ENCODE results near the gene UGT2B10. TPM values are rescaled to one million over a fixed set of nuclear protein-coding genes. Genes with fewer than 3 reads are reported as not detected.

UGT2B10 gene
- total RNA-seq, 1 experiment from 2014 or later, result not detected

DNA sequence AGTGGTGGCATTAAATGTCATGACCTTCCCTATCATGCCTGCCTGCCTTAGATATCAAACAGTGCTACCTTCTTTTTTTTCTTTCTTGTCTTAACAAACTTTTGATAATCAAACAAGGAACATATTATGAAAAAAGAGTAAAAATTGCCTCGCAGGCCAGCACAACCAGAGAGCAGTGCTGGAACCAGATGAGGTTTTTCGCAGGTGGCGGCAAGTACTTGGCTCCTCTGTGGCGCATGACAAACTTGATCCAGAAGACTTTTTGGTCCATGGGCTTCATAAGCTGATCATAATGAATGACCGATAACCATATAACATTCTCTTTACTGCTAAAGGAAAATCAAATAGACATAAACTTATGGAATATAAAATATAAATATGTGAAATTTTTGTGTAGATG is 61.8 kb downstream of the UGT2B10 start:
- no peak overlapping the region for H3K23ac ChIP-seq (ENCODE audit: insufficient read length, low read depth, low read length)
- TF ChIP-seq, protein P1, sequence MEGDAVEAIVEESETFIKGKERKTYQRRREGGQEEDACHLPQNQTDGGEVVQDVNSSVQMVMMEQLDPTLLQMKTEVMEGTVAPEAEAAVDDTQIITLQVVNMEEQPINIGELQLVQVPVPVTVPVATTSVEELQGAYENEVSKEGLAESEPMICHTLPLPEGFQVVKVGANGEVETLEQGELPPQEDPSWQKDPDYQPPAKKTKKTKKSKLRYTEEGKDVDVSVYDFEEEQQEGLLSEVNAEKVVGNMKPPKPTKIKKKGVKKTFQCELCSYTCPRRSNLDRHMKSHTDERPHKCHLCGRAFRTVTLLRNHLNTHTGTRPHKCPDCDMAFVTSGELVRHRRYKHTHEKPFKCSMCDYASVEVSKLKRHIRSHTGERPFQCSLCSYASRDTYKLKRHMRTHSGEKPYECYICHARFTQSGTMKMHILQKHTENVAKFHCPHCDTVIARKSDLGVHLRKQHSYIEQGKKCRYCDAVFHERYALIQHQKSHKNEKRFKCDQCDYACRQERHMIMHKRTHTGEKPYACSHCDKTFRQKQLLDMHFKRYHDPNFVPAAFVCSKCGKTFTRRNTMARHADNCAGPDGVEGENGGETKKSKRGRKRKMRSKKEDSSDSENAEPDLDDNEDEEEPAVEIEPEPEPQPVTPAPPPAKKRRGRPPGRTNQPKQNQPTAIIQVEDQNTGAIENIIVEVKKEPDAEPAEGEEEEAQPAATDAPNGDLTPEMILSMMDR (conservative IDR thresholded peaks at IDR 0.05), result no peak

More for the DNA sequence above, 61.8 kb downstream of the UGT2B10 start:
- H2AFZ ChIP-seq (ENCODE audit: low read length), result no peak overlapping the region
- no peaks in the 10 kb centered on the region for H3K79me2 ChIP-seq (ENCODE audit: insufficient read depth, low read length)
- no peaks in the 10 kb centered on the region for H3K27me3 ChIP-seq (ENCODE audit: insufficient read depth, low read length)
- H3K79me1 ChIP-seq (ENCODE audit: insufficient read depth, low read depth, low read length, poor library complexity, severe bottlenecking), result no peaks in the 10 kb centered on the region
- H2BK120ac ChIP-seq (ENCODE audit: low read depth, low read length, poor library complexity, severe bottlenecking), result no peak overlapping the region
- no peak overlapping the region for H3K4me2 ChIP-seq (ENCODE audit: insufficient read depth, insufficient read length, low read length)
- H2AK5ac ChIP-seq (ENCODE audit: insufficient read length, low read length), result no peak overlapping the region
- H2BK5ac ChIP-seq (ENCODE audit: insufficient read length, low read length), result no peak overlapping the region
- no peak overlapping the region for H2BK20ac ChIP-seq (ENCODE audit: low read depth, low read length, poor library complexity, severe bottlenecking)
- H4K5ac ChIP-seq (ENCODE audit: insufficient read length, low read depth, low read length), result no peak overlapping the region
- no peak overlapping the region for H3K56ac ChIP-seq (ENCODE audit: insufficient read length, low read depth, low read length)
- H3K4me1 Mint-ChIP-seq, result peaks cover 5 to 9% of the 10 kb centered on the region in 2 experiments; a peak in 3 of 4 replicates
- no peak for DNase-seq
- peaks cover 0 to 3% of the 10 kb centered on the region in 2 experiments; a peak in 1 of 5 replicates for H3K9me3 Mint-ChIP-seq
- no peaks in the 10 kb centered on the region for H4K20me1 ChIP-seq (ENCODE audit: control insufficient read depth, insufficient read depth, insufficient read length)
- H3K14ac ChIP-seq (ENCODE audit: insufficient read depth, low read length), result no peak overlapping the region
- H4K8ac ChIP-seq (replicated peaks; ENCODE audit: insufficient read length, low read depth, low read length), result no peak overlapping the region
- H3K9ac ChIP-seq (ENCODE audit: extremely low read depth, insufficient read length, low read length), result no peak overlapping the region
- no peak overlapping the region for H3K18ac ChIP-seq (ENCODE audit: insufficient read length, low read depth, low read length)
- no peaks in the 10 kb centered on the region for H3K23me2 ChIP-seq (ENCODE audit: insufficient read length, low read depth, low read length, poor library complexity, severe bottlenecking)
- H3T11ph ChIP-seq (ENCODE audit: low read length), result no peak overlapping the region
- H3K27me3 Mint-ChIP-seq (ENCODE audit: low read depth), result no peaks in the 10 kb centered on the region
- H2BK12ac ChIP-seq (ENCODE audit: insufficient read length, low read depth, low read length), result no peak overlapping the region
- no peak overlapping the region; a peak in 1 of 7 replicates for H3K27ac Mint-ChIP-seq
- no peak overlapping the region for H3K4me3 Mint-ChIP-seq
- WGBS (ENCODE audit: extremely low coverage, insufficient read length, low lambda C conversion rate), result no CpG with 5 or more reads among the region's 5 CpGs
- H3K4me1 ChIP-seq (ENCODE audit: insufficient read depth, low read length), result no peaks in the 10 kb centered on the region
- no peaks in the 10 kb centered on the region for H3K9me3 ChIP-seq (ENCODE audit: control insufficient read depth, low read depth, low read length)
- H2BK15ac ChIP-seq (ENCODE audit: low read depth, low read length), result no peak overlapping the region
- no peak overlapping the region for H3K4ac ChIP-seq (ENCODE audit: low read depth, low read length)
- H3K27ac ChIP-seq (ENCODE audit: insufficient read length, low read depth, low read length), result no peak overlapping the region
- H4K91ac ChIP-seq (ENCODE audit: insufficient read length, low read depth, low read length), result no peak overlapping the region
- H3K36me3 Mint-ChIP-seq (ENCODE audit: insufficient read depth in 1 of 3, low read depth in 3 of 3), result no peaks in the 10 kb centered on the region; a peak in 1 of 7 replicates

All from H9 (cell line).